HK-2 (cell line): ENCODE measurements around the gene MCAM.

ENCODE experiments used
- DNase-seq: peaks from one replicate; pipeline ENCODE4 v3.0.0-alpha.2; 2018; ENCODE audit not compliant: unreplicated experiment

Gene MCAM

DNA sequence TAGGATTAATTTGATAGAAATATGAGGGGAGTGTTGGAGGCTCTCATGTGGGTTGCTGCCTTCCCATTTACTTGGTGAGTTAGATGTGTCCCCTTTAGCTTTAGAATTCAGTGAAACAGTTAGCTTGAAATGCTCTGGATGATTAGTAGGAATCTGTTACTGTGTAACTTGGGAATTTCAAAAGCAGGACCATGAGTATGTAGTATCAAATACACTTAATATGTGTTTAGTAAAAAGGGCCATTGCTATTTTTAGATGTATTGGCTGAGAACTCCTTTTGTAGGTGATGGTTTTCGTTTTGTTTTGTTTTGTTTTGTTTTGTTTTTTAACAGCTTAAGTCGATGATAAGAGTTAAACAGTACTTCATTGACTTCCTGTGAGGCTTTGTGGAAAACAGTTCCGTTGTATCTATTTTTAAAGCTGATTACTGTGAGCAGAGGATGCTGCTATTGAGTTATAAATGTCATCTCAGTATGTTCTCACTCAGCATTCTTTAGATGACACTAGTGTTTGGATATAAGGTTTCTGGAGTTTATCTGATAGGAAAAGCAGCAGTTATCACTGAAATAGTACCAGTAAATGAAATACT, 53.5 kb downstream of the MCAM start:
- DNase-seq, result no peak

DNA sequence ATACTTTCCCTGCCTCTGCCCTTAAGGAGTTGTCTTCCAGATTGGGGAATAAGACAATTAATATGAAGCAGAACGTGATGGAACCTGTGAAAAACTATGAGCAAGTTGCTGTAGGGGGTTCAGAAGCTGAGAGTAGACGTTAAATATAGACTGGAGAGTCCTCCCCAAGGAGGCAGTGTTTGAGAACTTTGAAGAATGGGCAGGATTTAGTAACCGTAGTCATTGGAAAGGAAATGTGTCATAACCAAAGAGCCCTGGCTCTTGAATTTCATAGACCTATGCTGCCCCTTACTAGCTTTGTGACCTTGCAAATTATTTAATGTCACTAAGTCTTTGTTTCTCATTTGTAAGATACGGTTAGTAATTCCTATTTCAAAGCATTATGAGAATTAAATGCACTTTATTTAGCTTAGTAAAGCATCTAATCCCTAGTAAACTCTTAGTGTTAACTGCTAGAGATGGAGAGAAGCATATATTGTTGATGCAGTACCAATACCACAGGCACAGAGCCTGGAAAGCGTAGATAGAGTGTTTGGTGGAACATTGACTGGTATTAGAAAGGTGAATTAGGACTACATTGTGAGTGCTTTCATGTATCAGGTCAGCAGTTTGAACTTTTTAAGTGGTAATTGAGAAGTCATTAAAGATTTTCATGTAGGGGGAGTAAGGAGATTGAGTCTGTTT, 54.1 kb downstream of the MCAM start:
- no peak for DNase-seq

DNA sequence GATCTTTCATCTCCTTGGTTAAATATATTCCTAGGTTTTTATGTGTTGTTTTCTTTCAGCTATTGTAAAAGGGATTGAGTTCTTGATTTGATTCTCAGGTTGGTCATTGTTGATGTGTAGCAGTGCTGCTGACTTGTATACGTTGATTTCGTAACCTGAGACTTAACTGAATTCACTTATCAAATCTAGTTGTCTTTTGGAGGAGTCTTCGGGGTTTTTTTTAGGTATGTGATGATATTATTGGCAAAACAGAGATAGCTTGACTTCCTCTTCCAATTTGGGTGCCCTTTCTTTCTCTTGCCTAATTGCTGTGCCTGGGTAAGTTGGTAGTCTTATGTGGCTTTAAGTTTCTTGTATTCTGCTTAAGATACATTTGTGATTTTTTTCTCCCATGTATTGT, 57.9 kb downstream of the MCAM start:
- no peak for DNase-seq
